GM18498 (cell line): ENCODE results near the gene WDR38.

Source experiments
- ATAC-seq: cut with Tn5 transposase; IDR thresholded peaks from one replicate; pipeline ENCODE4 v1.9.1; 2021; ENCODE audit warnings: mild to moderate bottlenecking, moderate library complexity; ENCODE audit not compliant: unreplicated experiment

WDR38 gene

DNA sequence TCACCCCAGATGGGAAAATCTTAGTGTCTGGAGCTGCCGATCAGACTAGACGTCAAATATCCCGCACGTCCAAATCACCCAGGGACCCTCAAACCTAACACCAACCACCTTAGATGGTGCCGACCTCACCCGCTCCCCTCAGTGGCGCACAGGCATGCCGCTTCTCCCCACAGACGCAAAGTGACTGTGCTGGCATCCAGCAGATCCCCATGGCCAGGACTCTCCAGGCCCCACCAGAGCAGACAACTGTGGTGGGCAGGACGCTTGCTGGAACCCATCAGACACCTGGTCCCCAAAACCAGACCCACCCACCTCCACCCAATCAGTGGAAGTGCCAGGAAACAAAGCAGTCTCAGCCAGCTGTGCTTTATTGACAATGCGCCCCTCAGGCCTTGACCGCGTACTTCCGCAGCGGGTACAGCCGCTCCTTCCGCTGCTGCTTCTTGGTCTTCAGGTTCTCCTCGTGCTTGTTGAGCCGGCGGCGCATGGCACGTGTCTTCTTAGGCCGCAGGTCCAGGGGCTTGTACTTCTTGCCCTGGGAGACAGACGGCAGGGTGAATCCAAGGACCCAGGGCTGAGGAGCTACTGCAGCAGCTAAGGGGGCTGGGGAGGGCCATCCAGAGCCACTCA is 4.4 kb downstream of the WDR38 start:
- no peak for ATAC-seq

DNA sequence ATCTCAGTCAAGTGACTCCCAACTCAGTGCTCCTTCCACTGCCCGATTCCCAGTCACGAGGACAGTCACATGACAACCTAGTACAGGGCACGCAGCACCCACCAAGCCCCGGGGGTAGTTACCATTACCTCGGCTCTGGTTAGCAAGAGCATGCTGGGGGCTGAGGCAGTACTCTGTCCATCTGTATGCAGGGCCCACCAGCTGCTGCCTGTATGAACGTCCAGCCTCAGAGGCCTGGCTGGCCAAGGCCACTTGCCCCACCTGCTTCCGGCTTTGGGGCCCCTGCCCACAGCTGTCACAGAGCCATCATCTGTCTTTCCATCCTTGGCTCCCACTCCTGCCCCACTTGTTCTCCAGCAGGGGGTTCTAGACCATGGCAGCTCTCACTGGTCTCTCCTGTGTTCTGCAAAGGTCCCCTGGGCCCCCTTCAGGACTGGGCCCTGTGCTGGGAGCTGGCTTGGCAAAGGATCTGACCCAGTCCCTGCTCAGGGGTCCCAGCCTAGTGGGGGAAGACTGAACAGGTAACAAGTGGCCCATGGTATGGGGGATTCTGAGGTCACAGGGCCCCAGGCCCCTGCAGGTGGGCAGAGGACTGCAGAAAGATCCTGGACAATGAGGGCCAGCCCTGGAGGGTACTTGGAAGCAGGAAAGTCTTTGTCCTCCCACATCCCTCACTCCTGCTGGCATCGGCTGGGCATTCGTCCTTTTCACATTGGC is 5.2 kb downstream of the WDR38 start:
- ATAC-seq = no peak

DNA sequence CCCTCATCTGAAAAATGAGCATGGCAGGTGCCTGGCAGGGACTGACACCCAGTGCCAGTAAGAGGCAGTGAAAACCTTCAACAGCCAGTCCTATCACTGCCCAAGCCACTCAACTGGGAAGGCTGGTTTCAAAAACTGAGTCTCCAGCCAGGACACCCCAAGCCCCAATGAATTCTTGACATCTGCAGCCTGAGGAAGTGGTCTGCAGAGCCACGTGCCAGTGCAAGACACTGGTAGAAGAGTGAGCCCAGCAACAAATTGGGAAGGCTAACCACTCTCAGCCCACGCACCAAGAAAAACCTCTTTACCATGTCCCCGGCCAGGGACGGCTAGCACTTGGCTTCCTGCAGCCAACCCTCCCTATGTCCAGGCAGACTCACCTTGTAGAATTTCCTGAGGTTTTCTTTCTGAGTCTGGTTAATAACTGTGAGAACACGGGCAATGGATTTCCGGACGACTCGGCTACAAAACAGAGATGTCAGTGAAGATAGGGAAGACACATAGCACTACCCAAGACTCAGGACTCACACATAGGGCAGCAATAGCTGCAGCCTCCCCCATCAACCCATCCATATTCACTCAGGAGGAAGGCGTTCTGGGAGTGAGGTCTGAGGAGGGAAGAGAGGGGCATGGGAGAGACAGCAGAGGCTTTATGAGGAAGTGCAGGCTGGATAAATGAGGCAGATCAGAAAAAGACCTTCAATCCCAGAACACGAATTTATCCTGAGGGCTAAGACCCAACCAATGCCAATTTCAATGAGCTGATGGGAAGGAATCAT is 6.7 kb downstream of the WDR38 start:
- ATAC-seq = no peak

DNA sequence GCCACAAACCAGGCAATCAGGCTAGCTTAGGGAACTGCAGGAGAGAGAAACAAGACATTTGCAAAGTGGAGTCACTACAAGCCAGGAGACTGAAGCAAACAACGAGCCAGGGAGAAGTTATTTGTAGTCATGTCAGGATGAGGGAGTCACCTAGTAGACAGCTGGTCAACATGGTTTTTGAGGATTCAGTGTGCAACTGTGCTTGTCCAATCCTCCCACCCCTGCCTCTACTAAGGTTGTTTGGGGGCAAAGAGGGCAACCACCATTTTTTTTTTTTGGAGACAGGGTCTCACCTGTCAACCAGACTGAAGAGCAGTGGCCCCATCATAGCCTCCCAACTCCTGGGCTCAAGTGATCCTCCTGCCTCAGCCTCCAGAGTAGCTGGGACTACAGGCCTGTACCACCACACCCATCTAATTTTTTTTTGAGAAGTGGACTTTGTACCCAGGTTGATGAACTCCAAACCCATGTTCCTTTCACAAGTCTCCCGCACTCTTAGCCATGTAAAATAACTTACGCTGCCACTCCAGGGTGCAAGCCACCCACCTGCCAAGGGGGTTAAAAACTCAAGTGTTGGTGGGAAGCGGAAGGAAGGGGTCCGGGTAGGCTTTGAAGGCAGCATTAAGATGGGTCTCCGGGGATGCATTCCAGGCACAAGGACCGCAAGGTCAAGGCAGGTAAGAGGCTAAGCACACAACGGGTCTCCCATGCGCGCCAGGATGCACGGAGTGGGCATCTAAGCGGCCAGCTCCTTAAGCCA is 7.5 kb downstream of the WDR38 start:
- no peak for ATAC-seq

DNA sequence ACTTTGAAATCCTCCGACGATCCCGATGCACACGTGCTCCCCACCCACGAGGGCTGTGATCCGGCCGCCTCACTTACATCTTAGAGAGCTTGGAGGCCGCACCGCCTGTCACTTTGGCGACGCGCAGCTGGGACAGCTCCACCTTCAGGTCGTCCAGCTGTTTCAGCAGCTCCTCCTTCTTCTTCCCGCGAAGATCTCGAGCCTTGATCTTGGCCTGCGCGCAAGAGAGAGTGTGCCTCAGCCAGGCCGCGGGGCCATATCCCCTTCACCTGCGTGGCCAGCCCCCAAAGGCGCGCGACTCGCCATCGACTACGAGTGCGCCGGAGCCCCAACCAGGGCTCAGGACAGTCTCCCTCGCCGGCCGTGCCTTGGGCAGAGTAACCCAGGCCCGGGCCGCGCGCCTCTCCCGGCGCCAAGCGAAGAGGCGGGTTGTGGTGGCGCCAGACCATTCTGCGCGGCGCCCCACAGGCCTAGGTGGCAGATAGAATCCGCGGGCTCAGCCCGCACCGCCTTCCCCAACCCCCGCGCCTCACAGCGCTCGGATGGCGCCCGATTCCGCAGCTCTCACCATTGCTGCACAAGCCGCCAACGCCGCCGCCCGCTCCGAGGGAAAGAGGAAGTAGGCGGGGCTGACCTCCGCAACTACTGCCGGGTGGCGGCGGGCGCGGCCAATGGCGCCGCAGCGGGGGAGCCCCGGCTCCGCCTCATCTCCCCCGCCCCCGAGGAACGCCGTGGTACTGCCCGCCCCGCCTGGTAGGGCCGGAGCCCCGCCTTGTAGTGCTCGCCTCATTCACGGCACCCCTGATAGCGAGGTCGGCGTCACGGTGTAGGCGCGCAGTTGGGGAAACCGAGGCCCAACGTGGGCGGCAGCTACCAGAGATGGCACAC is 8.3 kb downstream of the WDR38 start, which contains the start of the genes ARPC5L and RPL35:
TSS of gene ARPC5L (plus strand) at position 789 of the 888 bp plus-strand sequence. CDS start 7,161 bp downstream, outside the sequence.
TSS of gene RPL35 (minus strand) at position 616 of the 888 bp plus-strand sequence. CDS start at position 571, 45 bp downstream.
- peak; percentile 92 for ATAC-seq

DNA sequence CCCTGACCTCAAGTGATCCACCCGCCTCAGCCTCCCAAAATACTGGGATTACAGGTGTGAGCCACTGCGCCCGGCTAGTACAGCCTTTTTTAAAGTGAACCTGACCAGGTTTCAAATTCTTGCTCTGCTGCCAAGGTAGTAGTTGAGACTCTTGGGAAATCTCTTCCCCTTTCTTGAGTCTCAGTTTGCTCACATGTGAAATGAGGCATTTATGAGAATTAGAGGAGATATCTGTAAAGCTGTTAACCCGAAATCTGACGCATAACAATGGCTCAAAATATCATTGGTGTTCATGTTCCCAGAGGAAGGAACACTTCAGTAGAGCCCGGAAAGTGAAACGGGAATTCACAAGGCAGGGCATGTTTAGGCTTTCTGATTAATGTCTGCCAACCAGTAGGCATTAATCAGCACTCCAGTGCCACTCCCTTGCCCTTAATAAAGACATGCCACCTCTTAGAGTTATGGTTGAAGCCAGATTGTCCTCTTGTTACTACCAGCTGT is 10.2 kb downstream of the WDR38 start:
- no peak for ATAC-seq

DNA sequence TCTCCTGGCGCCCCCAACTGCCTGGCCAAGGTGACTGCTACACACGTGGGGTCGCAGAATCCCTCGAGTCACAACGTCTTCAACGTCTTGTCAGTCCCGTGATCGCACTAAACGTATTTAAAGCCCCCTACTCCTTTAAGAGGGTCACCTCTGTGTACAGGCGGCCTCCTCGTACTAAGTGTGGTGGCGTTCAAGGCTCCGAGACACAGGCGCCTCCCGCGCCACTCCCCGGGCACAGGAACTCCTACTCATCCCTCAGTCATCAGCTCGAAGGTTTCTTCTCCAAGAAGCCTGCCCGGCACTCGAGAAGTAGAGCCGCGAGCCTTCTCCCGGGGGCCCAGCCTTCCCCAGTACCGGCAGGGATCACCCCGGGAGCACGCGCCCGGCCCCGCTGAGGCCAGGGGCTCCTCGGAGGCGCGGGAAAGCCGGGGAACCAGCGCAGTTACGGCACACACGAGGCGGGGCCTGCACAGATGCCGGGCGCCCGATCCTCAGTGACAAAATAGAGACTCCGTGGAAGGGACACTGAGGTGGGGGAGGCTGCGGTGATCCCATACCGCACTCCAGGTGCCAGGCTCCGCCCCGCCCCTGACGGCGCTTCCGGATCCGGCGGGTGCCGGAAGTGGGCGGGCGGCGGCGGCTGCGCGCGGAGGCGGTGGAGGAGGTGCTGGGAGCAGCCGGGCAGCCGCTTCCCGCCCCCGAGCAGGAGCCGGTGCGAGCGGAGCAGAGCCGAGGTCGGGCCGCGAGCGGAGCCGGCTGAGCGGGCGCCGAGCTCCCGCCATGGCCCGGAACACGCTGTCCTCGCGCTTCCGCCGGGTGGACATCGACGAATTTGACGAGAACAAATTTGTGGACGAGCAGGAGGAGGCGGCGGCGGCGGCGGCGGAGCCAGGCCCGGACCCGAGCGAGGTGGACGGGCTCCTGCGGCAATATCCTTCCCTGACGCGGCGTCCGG is 15.5 kb downstream of the WDR38 start:
- ATAC-seq = peak; percentile 67

DNA sequence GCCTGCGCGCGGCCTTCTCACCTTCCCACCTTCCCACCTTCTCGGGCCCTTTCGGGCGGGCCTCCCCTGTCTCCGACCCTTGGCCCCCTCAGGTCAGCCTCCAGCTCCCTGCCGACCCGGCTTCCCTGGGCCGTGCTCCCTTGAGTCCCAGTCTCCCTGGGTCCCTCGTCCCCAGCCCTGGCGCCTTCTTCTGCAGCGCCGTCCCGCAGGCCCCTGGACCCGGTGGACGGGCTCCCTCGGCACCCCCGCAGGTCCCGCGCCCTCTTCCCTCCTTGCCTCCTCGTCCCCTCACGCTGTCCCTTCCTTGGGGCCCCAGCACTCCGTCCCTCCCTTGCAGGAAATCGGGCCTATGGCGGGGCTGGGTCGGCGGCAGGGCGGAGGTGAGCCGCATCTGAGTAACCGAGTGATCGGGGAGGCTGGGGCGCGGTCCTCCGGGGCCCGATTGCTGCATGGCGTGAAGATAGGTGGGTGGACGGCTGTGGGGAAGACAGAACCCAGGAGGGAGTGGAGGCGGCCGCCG is 16.3 kb downstream of the WDR38 start:
- ATAC-seq = peak; percentile 13

DNA sequence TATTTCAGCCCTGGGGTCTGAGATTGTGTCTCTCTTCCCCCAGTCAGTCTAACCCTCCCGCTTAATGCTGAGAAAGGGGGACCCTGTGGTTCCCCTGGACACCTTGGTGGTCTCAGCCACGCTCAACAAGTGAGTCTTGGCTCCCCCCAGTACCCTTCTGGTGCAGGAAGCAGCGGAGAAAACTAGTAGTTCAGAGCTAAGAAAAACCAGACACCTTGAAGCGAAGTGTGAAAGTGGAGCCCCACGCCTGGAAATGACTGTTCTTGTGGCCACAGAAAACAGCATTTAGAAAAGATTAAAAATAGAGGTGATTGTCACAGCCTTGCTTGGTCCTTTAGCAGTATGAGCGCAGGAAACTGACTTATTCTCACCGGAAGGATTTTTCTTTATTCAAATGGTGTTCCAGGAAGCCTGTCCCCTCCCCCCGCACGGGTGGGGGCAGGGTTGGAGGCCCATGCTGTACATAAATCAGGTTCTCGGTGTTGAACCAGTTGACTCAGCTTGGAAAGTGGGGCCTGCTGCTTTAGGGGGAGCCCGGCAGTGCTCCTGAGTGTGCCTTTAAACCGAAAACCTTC is 16.8 kb downstream of the WDR38 start:
- peak; percentile 42 for ATAC-seq

DNA sequence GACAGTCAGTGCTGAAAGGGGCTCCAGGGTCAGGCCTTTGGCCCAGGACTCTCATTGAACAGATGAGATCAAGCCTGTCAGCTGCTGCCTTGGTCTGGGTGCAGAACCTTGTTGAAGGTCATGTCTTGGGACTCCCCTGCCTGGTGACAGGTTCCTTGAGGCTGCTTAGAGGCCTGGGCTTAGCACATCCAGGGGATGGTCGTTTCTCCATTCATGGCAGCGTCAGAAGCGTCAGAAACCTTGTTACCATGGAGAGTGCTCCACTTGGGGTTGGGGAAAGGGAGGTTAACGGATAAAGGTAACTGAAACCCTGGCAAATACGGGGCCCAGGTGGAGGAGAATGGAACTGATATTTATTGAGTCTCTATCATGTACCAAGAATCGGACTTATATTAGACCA is 17.5 kb downstream of the WDR38 start:
- ATAC-seq = no peak

DNA sequence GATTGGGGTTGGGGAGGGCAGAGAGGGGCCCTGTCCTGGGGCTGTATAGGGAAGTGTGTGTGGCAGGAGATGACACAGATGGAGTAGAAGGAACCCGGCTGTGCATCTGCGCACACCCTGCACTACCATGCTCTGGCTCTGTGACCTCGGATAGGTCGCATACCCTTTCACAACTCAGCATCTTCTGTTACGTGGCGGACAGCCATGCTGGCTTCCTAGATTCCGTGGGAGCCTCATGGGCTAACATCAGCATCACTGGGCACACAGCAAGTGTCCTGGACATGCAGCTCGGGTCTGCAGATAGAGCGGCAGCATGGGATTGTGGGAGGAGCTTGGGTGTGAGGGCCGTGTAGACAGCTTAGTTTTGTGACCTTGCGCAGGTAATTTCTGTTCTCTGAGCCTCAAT is 17.9 kb downstream of the WDR38 start:
- ATAC-seq = no peak

DNA sequence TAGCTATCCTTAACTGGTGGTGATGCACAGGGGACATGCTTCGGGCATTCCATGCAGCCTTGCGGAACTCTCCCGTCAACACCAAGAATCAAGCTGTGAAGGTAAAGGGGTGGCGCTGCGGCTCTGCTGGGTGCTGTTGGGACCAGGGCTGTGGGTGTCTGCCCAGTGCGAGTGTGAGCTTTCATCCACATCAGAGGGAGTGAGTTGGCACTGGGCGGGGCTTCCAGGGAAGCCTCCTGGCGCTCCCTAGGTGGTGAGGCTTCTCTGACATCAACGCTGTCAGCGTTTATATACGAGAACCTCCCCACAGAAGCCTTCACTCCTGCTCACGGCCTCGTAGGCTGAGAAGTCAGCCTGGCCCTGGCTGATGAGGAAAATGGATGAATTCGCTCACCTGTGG is 20.4 kb downstream of the WDR38 start:
- ATAC-seq = no peak

DNA sequence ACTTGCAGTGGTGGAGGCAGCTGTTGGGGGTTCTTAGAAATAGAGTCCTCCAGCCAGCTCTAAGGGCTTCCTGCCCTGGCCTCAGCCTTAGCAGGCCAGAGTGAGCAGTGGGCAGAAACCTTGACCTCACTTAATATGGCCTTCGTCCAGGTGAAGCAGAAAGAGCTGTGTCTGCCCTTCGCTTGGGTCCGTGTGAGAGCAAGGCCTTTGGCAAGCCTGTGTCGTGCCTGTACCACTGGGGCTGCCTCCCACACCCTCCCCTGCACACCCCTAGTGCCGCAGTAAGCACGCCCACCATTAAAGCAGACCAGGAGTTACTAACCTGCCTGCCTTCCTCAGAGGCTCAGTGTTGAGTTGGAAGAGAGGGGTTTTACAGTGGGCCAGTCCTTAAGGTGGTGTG is 22.2 kb downstream of the WDR38 start:
- ATAC-seq = no peak

DNA sequence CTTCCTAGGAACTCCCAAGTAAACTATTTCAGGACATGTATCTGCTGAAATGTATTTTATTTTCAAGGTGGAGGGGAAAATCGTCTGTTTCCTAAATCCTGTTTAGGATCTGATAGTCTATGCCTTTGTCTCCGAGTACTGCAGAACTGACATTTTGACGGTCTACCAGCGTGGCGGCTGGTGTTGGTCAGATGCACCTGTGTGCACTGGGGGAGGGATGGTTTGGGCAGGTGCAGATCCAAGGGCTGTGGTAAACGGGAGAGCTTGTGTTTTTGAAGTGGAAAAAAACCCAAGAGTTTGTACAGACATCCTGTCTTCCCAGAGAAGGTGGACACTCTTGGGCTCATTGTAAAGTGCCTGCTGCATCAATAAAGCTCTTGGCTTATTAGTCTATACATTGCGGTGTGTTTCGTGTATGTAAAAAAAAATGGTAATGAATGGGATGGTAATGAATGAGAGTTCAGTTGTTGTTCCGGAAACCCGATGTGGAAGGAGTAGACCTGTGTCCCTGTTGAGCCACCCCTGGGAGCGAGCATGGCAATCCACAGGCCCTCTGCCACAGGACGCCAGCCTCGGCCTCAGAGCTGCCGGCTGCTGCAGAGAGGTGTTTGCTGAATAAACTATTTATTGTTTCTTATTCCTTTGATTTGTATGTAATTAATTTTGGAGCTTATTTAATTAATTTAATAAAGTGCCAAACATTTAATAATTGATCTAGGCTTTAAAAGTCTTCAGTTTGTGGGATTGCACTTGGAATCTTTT is 23.9 kb downstream of the WDR38 start:
- no peak for ATAC-seq

DNA sequence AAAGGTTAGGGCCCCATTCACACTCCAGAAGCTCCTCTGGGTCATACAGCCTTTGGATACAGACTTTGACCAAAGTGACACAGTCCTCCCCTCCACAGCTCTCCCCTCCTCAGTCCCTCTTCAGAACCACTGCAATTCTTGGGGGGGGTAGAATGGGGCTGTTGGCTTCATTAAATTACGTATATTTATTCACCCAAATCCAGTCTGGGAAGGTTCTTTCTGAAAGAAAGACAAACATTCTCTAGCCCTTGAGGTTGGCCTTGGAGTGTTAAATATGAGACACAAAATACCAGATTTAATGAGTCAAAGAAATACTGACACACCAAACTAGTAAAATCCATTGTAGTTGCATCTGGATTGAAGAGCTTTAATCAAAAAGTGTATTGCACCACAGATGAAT is 24.8 kb downstream of the WDR38 start:
- ATAC-seq = no peak

DNA sequence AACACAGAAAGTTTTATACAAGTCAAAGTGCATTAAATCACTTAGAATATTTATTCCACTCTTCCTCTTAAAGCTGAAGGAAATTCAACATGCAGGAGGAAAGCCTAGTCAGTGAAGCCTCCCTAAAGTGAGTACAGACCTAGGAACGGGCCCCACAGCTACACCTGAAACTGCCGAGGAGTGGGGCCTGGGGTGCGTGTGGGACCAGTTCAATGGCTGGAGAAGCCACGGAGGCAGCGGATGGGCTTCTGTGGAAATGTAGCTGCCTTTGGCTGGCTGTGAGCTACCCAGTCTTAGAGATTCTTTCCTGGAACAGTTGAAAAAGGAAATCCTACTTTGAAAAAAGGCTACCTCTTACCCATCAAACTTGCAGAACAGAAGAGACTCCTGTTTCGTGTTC is 25.3 kb downstream of the WDR38 start:
- ATAC-seq = no peak

DNA sequence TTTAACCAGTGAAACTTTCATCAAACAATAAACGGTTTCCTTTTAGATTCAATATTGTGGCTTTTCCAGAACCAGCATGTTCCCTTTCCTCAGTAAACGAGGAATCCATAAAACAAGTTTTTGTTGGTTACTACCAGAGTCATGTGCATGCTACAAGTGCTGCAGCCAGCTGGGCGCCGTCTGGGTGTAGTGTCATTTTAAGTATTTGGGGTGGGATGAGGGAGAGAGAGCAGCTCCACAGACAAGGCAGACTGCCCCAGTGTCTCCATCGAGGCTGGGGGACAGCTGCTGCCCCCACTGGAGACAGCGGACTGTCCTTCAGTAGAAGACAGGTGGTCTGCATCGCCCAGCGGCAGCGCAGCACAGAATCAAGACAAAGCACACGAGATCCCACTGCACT is 26.0 kb downstream of the WDR38 start:
- ATAC-seq = no peak
